OCI-LY7 (cell line): ENCODE data around the gene NEUROD2. TPM values are rescaled to one million over a fixed set of nuclear protein-coding genes. Genes with fewer than 3 reads are reported as not detected.

ENCODE experiments used
- BruUV-seq: library from RNA; stranded (reverse); fragments of 400-500 nt; replicated peaks from 2 replicates; lab custom pipeline; 2021; lab: Mats Ljungman, UMichigan
- CTCF ChIA-PET: fragments of 300-600 bp; sonication (Branson Sonifier 250); formaldehyde crosslinking; loops from one replicate; lab custom pipeline; 2022; ENCODE audit warnings: antibody characterized with exemption; ENCODE audit not compliant: unreplicated experiment; lab: Charles Lee
- POLR2A ChIA-PET: fragments of 300-600 bp; sonication (Branson Sonifier 250); formaldehyde crosslinking; loops from one replicate; lab custom pipeline; 2022; ENCODE audit warnings: antibody characterized with exemption; lab: Charles Lee
- DNase-seq: peaks from one replicate; pipeline ENCODE4 v3.0.0-alpha.2; 2015; ENCODE audit warnings: low spot score
- H2AFZ ChIP-seq: fragments of 200-600 bp; sonication (generic), shearing (Covaris generic); 2 replicates; pipeline ENCODE4 v1.6.1; 2014; ENCODE audit warnings: mild to moderate bottlenecking, antibody characterized with exemption, low read length, moderate library complexity
- H3K27ac ChIP-seq: fragments of 200-600 bp; sonication (generic); 2 replicates; pipeline ENCODE4 v1.5.1; 2014; ENCODE audit warnings: mixed run types, low read depth, mild to moderate bottlenecking, moderate library complexity, low read length, inconsistent platforms; ENCODE audit not compliant: poor library complexity, severe bottlenecking
- H3K36me3 ChIP-seq: fragments of 200-600 bp; sonication (generic); 2 replicates; pipeline ENCODE4 v1.6.1; 2014; ENCODE audit warnings: mild to moderate bottlenecking, antibody characterized with exemption, low read length, moderate library complexity, mixed read lengths; ENCODE audit not compliant: insufficient read depth
- H3K4me1 ChIP-seq: fragments of 200-600 bp; sonication (generic); 2 replicates; pipeline ENCODE4 v1.5.1; 2014; ENCODE audit warnings: mild to moderate bottlenecking, low read length; ENCODE audit not compliant: insufficient read depth, poor library complexity, severe bottlenecking
- H3K4me2 ChIP-seq: fragments of 200-600 bp; sonication (generic); 2 replicates; pipeline ENCODE4 v1.6.1; 2014; ENCODE audit warnings: mild to moderate bottlenecking, low read length
- H3K4me3 ChIP-seq: fragments of 200-600 bp; sonication (generic); 2 replicates; pipeline ENCODE4 v1.5.1; 2014; ENCODE audit warnings: mild to moderate bottlenecking, low read depth, low read length; ENCODE audit not compliant: poor library complexity, severe bottlenecking
- H3K79me2 ChIP-seq: fragments of 200-600 bp; sonication (generic); 2 replicates; pipeline ENCODE4 v1.6.1; 2016; ENCODE audit warnings: low read depth, mild to moderate bottlenecking, low read length, moderate library complexity, mixed read lengths; ENCODE audit not compliant: insufficient read depth
- H3K9me2 ChIP-seq: fragments of 200-600 bp; sonication (generic); 2 replicates; pipeline ENCODE4 v1.6.1; 2016; ENCODE audit warnings: mild to moderate bottlenecking, low read length, mixed read lengths; ENCODE audit not compliant: insufficient read depth
- H3K9me3 ChIP-seq: fragments of 200-600 bp; sonication (generic); 2 replicates; pipeline ENCODE4 v1.6.1; 2014; ENCODE audit warnings: mild to moderate bottlenecking, mixed run types, low read length, mixed read lengths
- H4K20me1 ChIP-seq: fragments of 200-600 bp; sonication (generic); 2 replicates; pipeline ENCODE4 v1.6.1; 2014; ENCODE audit warnings: mild to moderate bottlenecking, antibody characterized with exemption, low read length, moderate library complexity, mixed read lengths; ENCODE audit not compliant: insufficient read depth
- EZH2phosphoT487 ChIP-seq: fragments of 200-600 bp; sonication (generic); IDR thresholded peaks from 2 replicates; pipeline ENCODE4 v1.6.1; 2018; ENCODE audit warnings: low read depth, borderline replicate concordance, mild to moderate bottlenecking, mixed run types, antibody characterized with exemption, low read length, moderate library complexity, mixed read lengths
- intact Hi-C: fragments of 100-400 bp; cut with micrococcal nuclease; formaldehyde crosslinking; loops from one replicate; pipeline ENCODE4 v1.10.0; 2022; ENCODE audit not compliant: unreplicated experiment
- total RNA-seq, 2 experiments: library from RNA; depleted of rRNA in 1 of 2; stranded (reverse); fragments of >200 nt in 1 of 2; shearing (Covaris generic) in 1 of 2; gene quantifications; 2 replicates each; pipeline ENCODE4 v1.2.3, GENCODE V29; 2014 to 2022
- TF ChIP-seq, protein P1 (sequence below): fragments of 200-600 bp; sonication (generic); conservative IDR thresholded peaks from 2 replicates; pipeline ENCODE4 v1.5.1; 2014; ENCODE audit warnings: mild to moderate bottlenecking, antibody characterized with exemption, low read length, moderate library complexity, mixed read lengths

Gene NEUROD2
- total RNA-seq, 2 experiments from 2014 or later: not detected

DNA sequence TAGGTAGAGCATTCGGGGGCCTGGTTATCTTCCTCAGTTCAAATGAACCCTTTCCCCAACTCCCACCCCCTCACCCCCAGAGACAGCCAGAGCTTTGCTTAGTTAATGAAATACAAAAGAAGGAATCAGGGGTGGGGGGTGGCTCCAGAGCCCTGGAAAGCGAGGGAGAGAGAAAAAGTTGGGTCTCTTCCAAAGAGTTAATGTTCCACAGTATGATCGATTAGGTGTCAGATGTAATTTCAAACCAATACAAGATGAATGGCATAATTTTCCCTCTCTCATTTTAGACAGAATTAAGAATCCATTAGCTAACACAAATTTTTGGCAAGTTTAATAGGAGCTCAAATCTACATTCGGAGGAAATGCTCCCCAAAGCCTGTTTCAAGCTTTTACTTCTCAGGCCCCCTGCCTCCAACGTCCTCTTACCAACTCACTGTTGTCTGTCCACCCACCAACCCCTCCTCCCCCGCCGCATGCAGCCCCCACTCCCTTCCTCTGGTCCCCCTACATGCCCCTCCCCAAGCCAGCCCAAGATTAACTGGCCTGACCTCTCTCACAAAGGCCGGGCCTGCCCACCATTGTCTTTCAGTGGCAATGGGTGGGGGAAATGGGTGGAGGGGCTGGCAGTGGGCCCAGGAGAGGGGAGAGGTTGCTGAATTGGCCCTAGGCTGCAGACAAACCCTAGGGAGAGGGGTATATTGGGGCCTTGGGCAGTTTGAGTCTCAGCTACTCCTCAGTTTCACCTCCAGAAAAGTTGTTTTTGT, 28.2 kb downstream of the NEUROD2 start:
- intact Hi-C loops: no loop called here
- H3K4me2 ChIP-seq: no peak overlapping the region
- H4K20me1 ChIP-seq: no peaks in the 10 kb centered on the region
- H3K4me1 ChIP-seq: no peaks in the 10 kb centered on the region
- H3K36me3 ChIP-seq: no peaks in the 10 kb centered on the region
- no peaks in the 10 kb centered on the region for H3K9me3 ChIP-seq
- H3K27ac ChIP-seq: no peak overlapping the region
- no peak overlapping the region for H2AFZ ChIP-seq
- TF ChIP-seq EZH2phosphoT487: no peak
- no TSS peak for BruUV-seq
- ChIA-PET CTCF (no interaction called here), POLR2A (interaction anchor here (0.6 to 1.2 kb wide), 2 partner anchors 10 to 447 kb away, joined by 3 read pairs; no protein-coding TSS in a partner anchor)
- DNase-seq: no peak
- H3K79me2 ChIP-seq: no peaks in the 10 kb centered on the region
- no peak overlapping the region for H3K4me3 ChIP-seq
- H3K9me2 ChIP-seq: no peaks in the 10 kb centered on the region

- TF ChIP-seq, protein P1, sequence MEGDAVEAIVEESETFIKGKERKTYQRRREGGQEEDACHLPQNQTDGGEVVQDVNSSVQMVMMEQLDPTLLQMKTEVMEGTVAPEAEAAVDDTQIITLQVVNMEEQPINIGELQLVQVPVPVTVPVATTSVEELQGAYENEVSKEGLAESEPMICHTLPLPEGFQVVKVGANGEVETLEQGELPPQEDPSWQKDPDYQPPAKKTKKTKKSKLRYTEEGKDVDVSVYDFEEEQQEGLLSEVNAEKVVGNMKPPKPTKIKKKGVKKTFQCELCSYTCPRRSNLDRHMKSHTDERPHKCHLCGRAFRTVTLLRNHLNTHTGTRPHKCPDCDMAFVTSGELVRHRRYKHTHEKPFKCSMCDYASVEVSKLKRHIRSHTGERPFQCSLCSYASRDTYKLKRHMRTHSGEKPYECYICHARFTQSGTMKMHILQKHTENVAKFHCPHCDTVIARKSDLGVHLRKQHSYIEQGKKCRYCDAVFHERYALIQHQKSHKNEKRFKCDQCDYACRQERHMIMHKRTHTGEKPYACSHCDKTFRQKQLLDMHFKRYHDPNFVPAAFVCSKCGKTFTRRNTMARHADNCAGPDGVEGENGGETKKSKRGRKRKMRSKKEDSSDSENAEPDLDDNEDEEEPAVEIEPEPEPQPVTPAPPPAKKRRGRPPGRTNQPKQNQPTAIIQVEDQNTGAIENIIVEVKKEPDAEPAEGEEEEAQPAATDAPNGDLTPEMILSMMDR: no peak
- no peak for TF ChIP-seq EZH2phosphoT487
- Histone ChIP-seq H3K9me2 (no peaks in the 10 kb centered on the region), H3K4me2 (no peak overlapping the region), H3K4me1 (no peaks in the 10 kb centered on the region), H3K9me3 (no peaks in the 10 kb centered on the region), H4K20me1 (no peaks in the 10 kb centered on the region), H3K79me2 (no peaks in the 10 kb centered on the region), H3K36me3 (no peaks in the 10 kb centered on the region), H3K4me3 (no peak overlapping the region), H2AFZ (no peak overlapping the region), H3K27ac (no peak overlapping the region)
- ChIA-PET CTCF (no interaction called here), POLR2A (interaction anchor here (0.6 kb wide), 2 partner anchors 16 to 78 kb away, joined by 3 to 7 read pairs; no protein-coding TSS in a partner anchor)
- BruUV-seq: no TSS peak
- no peak for DNase-seq
- intact Hi-C loops: no loop called here
Observed at GRCh38 chr17:39578272-39578671, 29.4 kb downstream of the NEUROD2 start.

GRCh38 chr17:39576187-39576586, 31.5 kb downstream of the NEUROD2 start:
- Histone ChIP-seq H4K20me1 (no peaks in the 10 kb centered on the region), H3K27ac (no peak overlapping the region), H3K79me2 (no peaks in the 10 kb centered on the region), H3K4me1 (no peaks in the 10 kb centered on the region), H3K9me2 (no peaks in the 10 kb centered on the region), H3K9me3 (no peaks in the 10 kb centered on the region), H3K4me2 (no peak overlapping the region), H2AFZ (no peak overlapping the region), H3K36me3 (peaks cover 6% of the 10 kb centered on the region; the same call in 1 of the 2 replicates), H3K4me3 (no peak overlapping the region)
- ChIA-PET CTCF (no interaction called here), POLR2A (no interaction called here)
- peak; percentile 27 for DNase-seq
- intact Hi-C loops: no loop called here
- BruUV-seq: no TSS peak
- TF ChIP-seq, protein P1: peak; percentile 71
- TF ChIP-seq EZH2phosphoT487: no peak
